Measurements from ENCODE around the gene FAM89A.

FAM89A gene

GRCh38 chr1:231064418-231064817 lies 24.4 kb upstream of the FAM89A start:
- H3F3A ChIP-seq (ENCODE audit: control insufficient read depth, insufficient read depth): no peaks in the 10 kb centered on the region
- H3K9me2 ChIP-seq (replicated peaks; ENCODE audit: control insufficient read depth, low read length): no peaks in the 10 kb centered on the region
- H4K20me1 ChIP-seq (ENCODE audit: control insufficient read depth, insufficient read depth, low read depth, low read length): no peaks in the 10 kb centered on the region
- no peak overlapping the region for H3K4me2 ChIP-seq (ENCODE audit: low read length)
- TF ChIP-seq EZH2phosphoT487 (IDR thresholded peaks at IDR 0.05; ENCODE audit: borderline replicate concordance, low read length): no peak
- H3K9me3 ChIP-seq (ENCODE audit: control insufficient read depth, insufficient read depth, low read length): no peaks in the 10 kb centered on the region
- peaks cover 16% of the 10 kb centered on the region for H3K27me3 ChIP-seq (ENCODE audit: control insufficient read depth, low read length)
- no peaks in the 10 kb centered on the region for H3K79me2 ChIP-seq (ENCODE audit: control insufficient read depth, low read length)
- H3K4me1 ChIP-seq (ENCODE audit: control insufficient read depth, low read length): no peaks in the 10 kb centered on the region
- no peak overlapping the region for H3K4me3 ChIP-seq (ENCODE audit: low read length)
- H3K27ac ChIP-seq (ENCODE audit: low read depth, low read length): no peak overlapping the region
- no peaks in the 10 kb centered on the region for H3K36me3 ChIP-seq (ENCODE audit: control insufficient read depth, low read length)

GRCh38 chr1:231063331-231063730 lies 23.3 kb upstream of the FAM89A start:
- no peaks in the 10 kb centered on the region for H4K20me1 ChIP-seq (ENCODE audit: control insufficient read depth, insufficient read depth, low read depth, low read length)
- no peaks in the 10 kb centered on the region for H3K36me3 ChIP-seq (ENCODE audit: control insufficient read depth, low read length)
- H3K4me1 ChIP-seq (ENCODE audit: control insufficient read depth, low read length): no peaks in the 10 kb centered on the region
- peaks cover 20% of the 10 kb centered on the region for H3K27me3 ChIP-seq (ENCODE audit: control insufficient read depth, low read length)
- no peaks in the 10 kb centered on the region for H3K9me3 ChIP-seq (ENCODE audit: control insufficient read depth, insufficient read depth, low read length)
- H3K4me3 ChIP-seq (ENCODE audit: low read length): no peak overlapping the region
- no peaks in the 10 kb centered on the region for H3K79me2 ChIP-seq (ENCODE audit: control insufficient read depth, low read length)
- H3K4me2 ChIP-seq (ENCODE audit: low read length): no peak overlapping the region
- H3K9me2 ChIP-seq (replicated peaks; ENCODE audit: control insufficient read depth, low read length): no peaks in the 10 kb centered on the region
- no peak overlapping the region for H3K27ac ChIP-seq (ENCODE audit: low read depth, low read length)
- TF ChIP-seq CTCF (IDR thresholded peaks at IDR 0.05; ENCODE audit: low read depth, low read length, poor library complexity, severe bottlenecking): no peak
- TF ChIP-seq EZH2phosphoT487 (IDR thresholded peaks at IDR 0.05; ENCODE audit: borderline replicate concordance, low read length): no peak
- H3F3A ChIP-seq (ENCODE audit: control insufficient read depth, insufficient read depth): no peaks in the 10 kb centered on the region

- peaks cover 20% of the 10 kb centered on the region for H3K27me3 ChIP-seq (ENCODE audit: control insufficient read depth, low read length)
- no peaks in the 10 kb centered on the region for H4K20me1 ChIP-seq (ENCODE audit: control insufficient read depth, insufficient read depth, low read depth, low read length)
- H3K79me2 ChIP-seq (ENCODE audit: control insufficient read depth, low read length): no peaks in the 10 kb centered on the region
- TF ChIP-seq EZH2phosphoT487 (IDR thresholded peaks at IDR 0.05; ENCODE audit: borderline replicate concordance, low read length): no peak
- no peak for TF ChIP-seq CTCF (IDR thresholded peaks at IDR 0.05; ENCODE audit: low read depth, low read length, poor library complexity, severe bottlenecking)
- H3K9me2 ChIP-seq (replicated peaks; ENCODE audit: control insufficient read depth, low read length): no peaks in the 10 kb centered on the region
- no peaks in the 10 kb centered on the region for H3K4me1 ChIP-seq (ENCODE audit: control insufficient read depth, low read length)
- no peak overlapping the region for H3K27ac ChIP-seq (ENCODE audit: low read depth, low read length)
- H3K9me3 ChIP-seq (ENCODE audit: control insufficient read depth, insufficient read depth, low read length): no peaks in the 10 kb centered on the region
- no peaks in the 10 kb centered on the region for H3K36me3 ChIP-seq (ENCODE audit: control insufficient read depth, low read length)
- H3K4me3 ChIP-seq (ENCODE audit: low read length): no peak overlapping the region
- no peak overlapping the region for H3K4me2 ChIP-seq (ENCODE audit: low read length)
- no peaks in the 10 kb centered on the region for H3F3A ChIP-seq (ENCODE audit: control insufficient read depth, insufficient read depth)
Measured at GRCh38 chr1:231062500-231063270, 22.6 kb upstream of the FAM89A start.

- Histone ChIP-seq H3K27me3 (ENCODE audit: control insufficient read depth, low read length) (peaks cover 20% of the 10 kb centered on the region), H3K27ac (ENCODE audit: low read depth, low read length) (no peak overlapping the region), H3F3A (ENCODE audit: control insufficient read depth, insufficient read depth) (no peaks in the 10 kb centered on the region), H3K4me3 (ENCODE audit: low read length) (no peak overlapping the region), H3K4me1 (ENCODE audit: control insufficient read depth, low read length) (no peaks in the 10 kb centered on the region; the same call in 1 of the 2 replicates), H3K4me2 (ENCODE audit: low read length) (no peak overlapping the region), H3K36me3 (ENCODE audit: control insufficient read depth, low read length) (no peaks in the 10 kb centered on the region), H3K9me3 (ENCODE audit: control insufficient read depth, insufficient read depth, low read length) (no peaks in the 10 kb centered on the region), H4K20me1 (ENCODE audit: control insufficient read depth, insufficient read depth, low read depth, low read length) (no peaks in the 10 kb centered on the region), H3K9me2 (replicated peaks; ENCODE audit: control insufficient read depth, low read length) (no peaks in the 10 kb centered on the region), H3K79me2 (ENCODE audit: control insufficient read depth, low read length) (no peaks in the 10 kb centered on the region)
- no peak for TF ChIP-seq EZH2phosphoT487 (IDR thresholded peaks at IDR 0.05; ENCODE audit: borderline replicate concordance, low read length)
- no peak for TF ChIP-seq CTCF (IDR thresholded peaks at IDR 0.05; ENCODE audit: low read depth, low read length, poor library complexity, severe bottlenecking)
Measured at GRCh38 chr1:231059566-231060193, 19.6 kb upstream of the FAM89A start.

All from DOHH2 (cell line).